SHP77 (cell line): ENCODE measurements around the gene FBLN2.

Experiments
- DNase-seq, 2 experiments: peaks; one replicate each; lab custom pipeline; 2025; lab: John Stamatoyannopoulos, UW

Gene FBLN2

DNA sequence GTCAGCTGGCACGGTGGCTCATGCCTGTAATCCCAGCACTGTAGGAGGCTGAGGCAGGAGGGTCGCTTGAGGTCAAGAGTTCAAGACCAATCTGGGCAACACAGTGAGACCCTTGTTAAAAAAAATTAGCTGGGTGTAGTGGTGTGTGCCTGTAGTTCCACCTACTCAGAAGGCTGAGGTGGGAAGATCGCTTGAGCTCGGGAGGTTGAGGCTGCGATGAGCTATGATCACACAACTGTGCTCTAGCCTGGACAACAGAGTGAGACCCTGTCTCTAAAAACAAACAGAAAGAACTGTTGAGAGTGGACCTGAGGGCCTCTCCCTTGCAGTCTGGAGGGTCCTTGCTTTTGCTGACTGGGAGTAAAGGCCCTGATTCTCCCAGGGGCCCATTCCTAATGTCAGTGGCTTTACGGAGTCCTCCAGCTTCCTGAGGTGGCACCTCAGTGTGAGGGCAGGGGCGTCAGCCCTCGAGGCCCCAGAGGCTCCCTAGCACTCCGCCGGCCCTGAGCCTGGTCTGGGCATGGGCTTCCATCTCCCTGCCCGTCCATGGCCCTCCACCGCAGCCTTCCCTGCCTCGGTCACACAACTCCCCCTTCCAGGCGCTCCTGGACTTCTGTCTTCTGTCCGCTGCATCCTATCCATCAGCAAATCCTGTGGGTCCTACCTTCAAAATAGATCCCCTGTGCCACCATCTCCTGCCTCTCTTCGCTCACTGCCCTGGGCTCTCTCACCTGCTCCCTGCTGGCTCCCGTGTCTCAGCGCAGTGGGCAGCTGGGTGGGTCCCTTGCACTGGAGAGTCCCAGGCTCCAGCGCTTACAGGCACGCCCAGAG lies 19.0 kb downstream of the FBLN2 start:
- DNase-seq: no peak

DNA sequence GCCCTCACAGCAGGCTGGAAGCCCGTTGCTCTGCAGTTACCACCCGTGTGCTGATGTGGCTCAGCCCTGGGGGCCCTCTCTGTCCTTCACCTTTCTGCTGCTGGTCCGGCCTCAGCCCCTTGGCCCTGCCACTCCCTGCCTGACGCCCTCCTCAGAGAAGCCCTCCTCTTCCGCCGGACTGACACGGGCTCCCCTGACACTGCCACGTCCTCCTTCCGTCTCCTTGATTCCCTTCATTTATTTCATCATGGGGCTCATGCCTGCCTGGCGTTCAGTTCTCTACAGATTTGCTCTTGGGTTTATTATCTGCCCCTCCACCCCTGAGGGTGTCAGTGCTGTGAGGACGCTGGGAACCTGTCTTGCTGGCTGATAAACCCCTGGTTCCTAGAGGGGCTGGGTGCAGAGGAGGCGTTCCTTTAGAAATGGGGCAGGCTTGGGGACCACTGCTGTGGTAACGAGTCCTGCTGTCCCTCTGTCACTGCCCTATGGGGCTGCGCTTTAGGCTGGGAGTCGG lies 19.6 kb downstream of the FBLN2 start:
- DNase-seq: no peak

DNA sequence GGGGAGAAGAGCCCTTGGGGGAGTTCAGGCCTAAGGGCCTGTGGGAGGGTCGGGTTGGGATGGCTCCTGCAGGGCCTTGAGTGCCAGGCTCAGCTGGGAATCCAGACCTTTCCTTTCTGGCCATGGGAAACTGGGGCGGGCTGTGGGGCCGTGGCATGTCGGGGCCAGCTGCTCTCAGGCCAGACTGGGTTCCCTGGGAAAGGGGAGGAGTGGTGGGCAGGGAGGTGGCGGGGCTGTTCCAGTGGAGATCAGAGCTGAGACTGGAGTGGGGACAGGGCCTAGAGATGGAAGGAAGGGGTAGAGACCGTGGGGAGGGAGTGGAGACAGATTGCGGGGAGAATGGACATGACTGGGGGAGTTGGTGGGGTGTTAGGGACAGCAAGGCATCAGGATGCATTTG lies 20.3 kb downstream of the FBLN2 start:
- no peak for DNase-seq

DNA sequence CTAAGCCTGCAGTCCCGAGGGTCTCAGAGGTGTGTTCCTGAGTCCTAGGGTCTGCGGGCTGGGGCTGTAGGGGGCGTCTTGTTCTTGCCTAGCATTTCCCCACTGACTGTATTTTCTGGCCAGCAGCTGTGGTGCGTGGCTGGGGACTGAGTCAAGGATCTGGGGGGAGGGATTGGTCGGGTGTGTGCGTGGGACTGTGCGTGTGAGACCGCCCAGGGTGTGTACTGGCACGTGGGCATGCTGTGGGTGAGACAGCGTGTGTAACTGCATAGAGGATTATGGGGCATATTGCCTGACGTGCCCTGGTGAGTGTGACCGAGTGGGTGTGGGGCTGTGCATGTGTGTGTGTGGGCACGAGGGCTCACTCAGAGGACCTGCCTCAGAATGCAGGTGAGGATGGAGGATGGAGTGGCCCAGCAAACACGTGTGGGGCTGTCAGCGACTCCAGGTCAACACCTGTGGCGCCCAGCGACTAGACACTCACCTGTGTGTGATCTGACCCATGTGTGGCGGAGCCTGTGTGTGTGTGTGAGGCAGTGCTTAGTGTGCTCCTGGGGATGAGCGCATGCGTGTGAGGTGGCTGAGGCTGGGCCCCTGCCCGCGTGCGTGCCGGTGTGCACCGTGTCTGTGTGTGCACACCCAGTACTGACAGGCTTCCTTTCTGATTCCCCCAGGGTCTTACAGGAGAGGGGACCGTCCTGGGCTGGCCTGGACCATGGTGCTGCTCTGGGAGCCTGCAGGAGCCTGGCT lies 20.9 kb downstream of the FBLN2 start:
- no peak for DNase-seq

DNA sequence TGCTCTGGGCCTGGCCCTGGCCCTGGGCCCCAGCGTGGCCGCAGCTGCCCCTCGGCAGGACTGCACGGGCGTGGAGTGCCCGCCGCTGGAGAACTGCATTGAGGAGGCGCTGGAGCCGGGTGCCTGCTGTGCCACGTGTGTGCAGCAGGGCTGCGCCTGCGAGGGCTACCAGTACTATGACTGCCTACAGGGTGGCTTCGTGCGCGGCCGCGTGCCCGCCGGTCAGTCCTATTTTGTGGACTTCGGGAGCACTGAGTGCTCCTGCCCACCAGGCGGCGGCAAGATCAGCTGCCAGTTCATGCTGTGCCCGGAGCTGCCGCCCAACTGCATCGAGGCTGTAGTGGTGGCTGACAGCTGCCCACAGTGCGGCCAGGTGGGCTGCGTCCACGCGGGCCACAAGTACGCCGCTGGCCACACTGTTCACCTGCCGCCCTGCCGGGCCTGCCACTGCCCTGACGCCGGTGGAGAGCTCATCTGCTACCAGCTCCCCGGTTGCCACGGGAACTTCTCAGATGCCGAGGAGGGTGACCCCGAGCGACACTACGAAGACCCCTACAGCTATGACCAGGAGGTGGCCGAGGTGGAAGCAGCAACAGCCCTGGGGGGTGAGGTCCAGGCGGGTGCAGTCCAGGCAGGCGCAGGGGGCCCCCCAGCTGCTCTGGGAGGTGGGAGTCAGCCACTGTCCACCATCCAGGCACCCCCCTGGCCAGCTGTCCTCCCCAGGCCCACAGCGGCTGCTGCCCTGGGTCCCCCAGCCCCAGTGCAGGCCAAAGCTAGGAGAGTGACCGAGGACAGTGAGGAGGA lies 21.7 kb downstream of the FBLN2 start:
- peak in 1 of 2 experiments; percentile 30 for DNase-seq

DNA sequence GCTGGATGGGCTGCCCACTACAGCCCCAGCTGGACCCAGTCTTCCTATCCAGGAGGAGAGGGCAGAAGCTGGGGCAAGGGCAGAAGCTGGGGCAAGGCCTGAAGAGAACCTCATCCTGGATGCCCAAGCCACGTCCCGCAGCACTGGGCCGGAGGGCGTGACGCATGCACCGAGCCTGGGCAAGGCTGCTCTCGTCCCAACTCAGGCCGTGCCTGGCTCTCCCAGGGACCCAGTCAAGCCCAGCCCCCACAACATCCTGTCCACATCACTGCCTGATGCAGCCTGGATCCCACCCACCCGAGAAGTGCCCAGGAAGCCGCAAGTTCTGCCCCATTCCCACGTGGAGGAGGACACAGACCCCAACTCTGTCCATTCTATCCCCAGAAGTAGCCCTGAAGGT lies 22.3 kb downstream of the FBLN2 start:
- DNase-seq: no peak

DNA sequence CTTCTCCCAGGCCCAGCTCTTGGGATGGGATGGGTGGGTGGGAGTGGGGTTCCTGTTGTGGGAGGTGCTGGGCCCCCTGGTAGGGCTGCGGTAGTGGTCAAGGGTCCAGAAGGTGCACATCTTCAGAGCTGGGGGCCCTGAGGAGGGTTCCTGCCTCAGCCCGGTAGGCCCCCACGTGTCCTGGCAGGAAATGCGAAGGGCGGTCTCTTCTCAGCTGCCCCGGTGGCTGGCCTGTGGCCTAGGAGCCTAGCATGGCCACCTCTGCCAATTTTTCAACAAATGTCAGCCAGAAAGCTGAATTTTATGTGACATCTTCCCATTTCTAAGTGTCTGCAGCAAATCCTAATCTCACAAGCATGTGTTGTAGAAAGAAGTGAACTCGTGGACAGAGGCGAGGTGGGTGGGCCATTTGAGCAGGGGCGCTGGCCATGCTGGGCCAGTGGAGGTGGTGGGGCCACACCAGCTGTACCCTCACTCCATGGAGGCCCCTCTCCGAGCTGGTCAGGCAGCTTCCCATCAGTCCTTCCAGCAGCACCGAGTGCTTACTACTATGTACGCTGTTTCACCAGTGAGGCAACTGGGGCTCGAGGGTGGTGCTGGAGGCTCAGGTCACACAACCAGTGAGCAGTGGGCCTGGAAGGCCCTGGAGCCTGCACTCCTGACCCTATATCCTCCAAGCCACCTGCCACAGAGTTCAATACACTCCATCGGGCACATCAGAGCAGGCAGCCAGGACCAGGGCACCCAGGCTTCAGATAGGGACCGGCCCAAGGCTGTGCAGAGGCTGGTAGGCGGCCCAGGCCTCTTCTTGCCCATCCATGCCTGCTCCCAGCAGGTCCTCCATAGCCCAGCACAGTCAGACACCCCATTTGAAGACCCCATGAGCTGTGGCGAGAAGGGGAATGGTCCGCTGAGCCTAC lies 23.2 kb downstream of the FBLN2 start:
- no peak for DNase-seq

DNA sequence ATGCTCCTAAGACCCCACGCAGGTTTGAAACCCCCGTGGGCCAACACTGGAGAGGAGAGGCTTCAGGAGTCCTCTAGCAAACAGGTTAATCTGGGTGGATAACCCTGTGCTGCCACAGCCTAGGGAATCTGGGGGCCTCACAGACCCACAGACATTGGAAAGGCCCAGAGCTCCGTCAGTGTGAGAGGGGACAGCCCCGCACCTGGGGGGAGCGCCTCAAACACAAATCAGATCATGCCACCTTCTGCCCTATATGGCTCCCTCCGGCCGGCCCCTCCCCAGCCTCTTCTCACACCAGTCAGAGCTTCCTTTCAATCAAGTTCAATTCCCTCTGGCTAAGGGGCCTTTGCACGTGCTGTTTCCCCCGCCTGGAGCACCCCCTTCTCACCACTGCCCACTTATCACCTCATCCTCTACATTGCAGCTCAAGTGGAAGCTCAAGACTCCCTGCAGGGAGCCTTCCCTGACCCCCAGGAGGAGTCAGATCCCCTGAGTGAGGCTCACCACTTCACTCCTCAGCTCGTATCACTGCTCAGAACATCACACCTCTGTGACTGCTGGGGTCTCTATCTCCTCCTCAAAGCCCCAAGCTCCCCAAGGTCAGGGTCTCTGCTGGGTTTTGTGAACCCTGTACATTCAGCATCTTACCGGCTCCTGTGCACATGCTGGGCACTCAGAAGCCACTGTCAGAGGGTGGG lies 24.1 kb downstream of the FBLN2 start:
- no peak for DNase-seq

DNA sequence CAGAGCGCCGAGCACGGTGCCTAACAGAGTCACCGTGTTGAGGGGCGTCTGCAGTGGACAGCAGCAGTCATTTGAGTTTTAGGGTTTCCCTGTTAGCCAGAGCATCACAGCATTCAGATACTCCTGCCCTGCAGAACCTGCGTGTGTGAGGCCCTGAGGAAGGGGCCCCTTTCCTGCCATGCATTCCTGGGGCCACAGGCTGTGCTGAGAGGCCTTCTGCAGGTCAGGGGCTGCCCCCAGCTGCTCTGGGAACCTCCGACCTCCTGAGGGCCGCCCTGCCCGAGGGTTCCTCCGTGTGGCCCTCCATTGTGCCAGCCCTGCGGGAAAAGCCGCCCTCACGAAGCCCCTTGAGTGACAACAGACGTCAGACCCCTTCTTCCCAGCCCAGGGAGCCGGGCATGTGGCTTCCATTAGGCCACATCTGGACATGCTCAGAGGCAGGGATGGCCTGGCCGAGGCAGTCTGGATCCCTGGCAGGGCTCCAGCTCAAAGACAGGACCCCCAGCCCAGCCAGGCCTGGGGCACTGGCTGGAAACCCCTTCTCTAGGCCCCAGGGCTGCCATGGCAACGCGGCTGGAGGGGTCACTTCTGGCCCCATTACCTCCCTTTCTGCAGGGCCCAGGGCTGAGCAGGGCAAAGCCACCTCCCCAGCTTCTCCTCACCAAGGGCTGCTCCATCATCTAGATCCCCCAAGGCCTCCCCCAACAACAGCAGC lies 25.3 kb downstream of the FBLN2 start:
- no peak for DNase-seq

DNA sequence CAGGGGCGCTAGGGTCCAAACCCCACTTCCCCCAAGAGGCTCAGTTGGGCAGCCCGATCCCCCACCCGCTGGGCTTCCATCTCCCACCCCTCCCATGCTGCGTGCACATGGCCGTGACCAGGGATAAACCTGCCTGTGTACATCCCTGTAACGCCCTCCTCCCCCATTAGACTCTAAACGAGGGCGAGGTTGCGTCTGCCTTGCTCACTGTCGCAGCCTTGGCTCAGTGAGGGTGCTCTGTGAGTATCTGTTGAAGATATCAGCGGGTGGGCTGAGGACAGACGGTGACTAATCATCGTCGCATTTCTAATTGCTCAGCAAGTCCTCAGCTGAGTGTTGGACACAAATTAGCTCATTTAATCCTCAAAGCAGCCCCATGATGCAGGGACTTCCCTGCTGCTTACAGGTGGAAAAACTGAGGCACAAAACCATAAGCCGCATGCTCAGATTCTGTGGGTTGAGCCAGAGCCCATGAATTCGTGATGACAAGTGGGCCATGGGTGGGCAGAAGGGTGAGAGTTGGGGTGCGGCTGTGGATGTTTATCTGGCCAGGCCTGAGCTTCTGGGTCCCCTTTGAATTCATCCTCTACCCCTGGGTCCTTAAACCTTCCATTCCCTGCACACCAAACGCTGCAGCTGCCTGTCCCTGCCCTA lies 26.0 kb downstream of the FBLN2 start:
- no peak for DNase-seq

DNA sequence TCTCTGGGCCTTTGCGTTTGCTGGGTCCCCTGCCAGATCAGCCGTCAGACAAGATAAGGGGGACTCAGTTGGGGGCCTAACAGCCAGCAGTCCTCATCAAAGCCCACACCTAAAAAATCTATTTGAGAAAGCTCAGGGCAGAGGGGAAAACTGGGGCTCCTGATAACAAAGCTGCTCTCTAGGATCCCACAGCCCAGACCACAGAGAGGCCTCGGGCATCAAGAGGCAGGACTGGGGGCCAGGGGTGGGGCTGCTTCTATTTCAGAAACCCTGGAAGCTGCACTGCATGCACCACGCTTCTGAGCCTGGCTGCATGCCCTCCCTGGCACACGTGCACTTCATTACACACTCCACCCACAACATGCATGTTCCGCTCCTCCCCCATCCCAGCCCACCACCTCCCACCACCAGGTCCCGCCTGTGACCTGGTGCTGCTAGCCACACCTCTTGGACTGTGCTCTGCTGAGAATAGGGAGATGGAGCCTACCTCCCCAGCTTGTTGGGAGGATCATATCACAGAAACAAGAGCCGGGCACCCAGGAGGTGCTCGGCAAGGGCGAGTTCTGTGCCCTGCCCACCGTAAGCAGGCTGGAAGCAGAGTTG lies 26.6 kb downstream of the FBLN2 start:
- no peak for DNase-seq

DNA sequence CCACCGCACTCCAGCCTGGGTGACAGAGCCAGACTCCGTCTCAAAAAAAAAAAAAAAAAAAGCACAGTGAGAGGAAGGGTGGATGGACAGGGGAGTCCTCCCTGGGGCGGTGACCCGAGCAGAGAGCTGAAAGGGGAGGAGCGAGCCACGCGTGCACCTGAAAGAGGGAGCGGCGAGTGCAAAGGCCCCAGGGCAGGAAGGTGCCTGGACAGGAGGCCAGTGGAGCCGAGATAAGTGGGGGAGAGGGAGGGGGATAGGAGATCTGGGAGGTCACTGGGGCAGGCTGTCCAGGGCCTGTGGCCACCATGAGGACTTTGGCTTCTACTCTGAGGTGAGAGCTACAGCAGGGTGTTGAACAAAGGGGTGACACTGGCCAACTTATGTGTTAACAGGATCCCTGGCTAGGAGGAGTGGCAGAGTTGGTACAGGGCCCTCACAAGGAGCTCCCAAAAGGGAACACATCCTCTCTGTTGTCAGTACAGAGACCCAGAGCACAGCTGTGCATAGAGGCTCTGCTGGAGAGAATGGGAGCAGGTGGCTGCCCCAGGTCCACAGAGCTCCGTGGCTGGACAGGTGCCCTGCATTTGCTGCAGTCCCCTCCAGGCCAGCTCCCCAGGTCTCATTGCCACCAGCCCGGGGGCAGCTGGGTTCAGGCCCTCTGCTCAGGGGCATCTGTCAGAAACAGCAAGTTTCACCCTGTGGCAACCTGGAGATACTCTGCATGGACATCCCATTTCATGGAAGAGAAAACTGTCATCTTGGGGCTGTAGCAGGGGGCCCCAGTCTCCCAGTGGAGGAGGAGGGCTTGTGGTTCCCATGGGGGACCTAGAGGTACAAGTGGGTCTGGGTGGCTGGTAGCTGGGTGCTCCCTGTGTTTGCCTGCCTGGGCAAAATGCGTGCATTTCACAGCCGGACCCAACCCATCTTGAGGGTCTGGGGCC lies 28.5 kb downstream of the FBLN2 start:
- no peak for DNase-seq

DNA sequence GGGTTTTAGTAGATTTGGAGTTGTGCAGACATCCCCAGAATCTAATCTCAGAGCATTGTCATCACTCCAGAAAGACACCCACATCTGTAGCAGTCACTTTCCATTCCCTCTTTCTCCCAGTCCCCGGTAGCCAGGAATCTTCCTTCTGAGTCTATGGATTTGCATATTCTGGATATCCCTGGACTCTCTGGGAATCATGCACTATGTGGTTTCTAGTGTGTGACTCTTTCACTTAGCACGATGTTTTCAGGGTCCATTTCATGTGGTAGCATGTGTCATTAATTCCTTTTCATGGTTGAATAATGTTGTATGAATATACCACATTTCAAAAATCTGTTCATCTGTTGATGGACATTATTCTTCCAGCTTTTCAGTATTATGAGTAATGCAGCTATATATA lies 29.3 kb downstream of the FBLN2 start:
- no peak for DNase-seq

DNA sequence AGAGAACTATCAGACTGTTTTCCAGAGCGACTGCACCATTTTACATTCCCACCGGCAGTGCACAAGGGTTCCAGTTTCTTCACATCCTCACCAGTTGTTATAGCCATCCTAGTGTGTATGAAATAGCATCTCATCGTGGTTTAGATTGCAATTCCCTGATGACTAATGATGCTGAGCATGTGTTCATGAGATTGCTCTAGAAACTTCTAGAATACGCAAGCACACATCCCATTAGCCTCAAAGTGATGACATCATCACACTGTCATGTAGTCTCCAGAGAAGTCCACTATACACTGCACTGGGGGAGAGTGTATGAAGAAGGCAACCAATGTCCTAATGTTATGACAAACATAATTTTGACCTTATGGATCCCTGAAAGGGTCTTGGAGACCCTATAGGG lies 30.1 kb downstream of the FBLN2 start:
- DNase-seq: no peak

DNA sequence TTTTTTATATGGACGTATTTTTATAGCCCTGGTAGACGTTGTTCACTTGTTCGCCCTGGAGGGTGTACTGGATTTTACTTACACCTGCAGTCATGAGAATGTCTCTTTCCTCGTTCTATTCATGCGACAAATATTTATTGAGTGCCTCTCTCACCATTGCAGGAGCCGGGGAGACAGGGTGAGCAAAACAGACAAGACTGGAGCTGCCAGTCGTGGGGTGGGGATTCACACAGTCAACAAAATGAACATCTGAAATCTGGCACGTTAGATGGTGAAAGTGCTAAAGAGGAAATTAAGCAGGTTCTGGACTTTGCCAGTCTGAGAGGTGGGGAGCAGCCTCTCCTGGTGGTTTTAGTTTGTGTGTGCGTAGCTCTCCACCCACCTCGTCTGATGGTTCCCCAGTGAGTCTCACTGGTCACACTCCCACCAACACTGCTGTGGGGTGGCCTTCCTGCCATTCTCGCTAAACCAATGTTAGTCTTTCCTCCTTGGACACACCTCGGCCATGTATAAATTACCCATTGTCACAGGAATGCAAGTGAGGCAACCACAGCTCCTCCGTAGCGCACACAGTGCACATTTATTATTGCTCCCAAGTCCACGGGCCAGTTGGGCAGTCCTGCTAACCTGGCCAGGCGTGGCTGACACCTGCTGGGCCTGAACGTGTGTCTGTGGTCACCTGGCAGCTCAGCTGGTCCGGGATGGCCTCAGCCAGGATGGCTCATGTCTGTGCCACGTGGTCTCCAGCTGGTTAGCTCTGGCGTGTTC lies 31.5 kb downstream of the FBLN2 start:
- DNase-seq: no peak

DNA sequence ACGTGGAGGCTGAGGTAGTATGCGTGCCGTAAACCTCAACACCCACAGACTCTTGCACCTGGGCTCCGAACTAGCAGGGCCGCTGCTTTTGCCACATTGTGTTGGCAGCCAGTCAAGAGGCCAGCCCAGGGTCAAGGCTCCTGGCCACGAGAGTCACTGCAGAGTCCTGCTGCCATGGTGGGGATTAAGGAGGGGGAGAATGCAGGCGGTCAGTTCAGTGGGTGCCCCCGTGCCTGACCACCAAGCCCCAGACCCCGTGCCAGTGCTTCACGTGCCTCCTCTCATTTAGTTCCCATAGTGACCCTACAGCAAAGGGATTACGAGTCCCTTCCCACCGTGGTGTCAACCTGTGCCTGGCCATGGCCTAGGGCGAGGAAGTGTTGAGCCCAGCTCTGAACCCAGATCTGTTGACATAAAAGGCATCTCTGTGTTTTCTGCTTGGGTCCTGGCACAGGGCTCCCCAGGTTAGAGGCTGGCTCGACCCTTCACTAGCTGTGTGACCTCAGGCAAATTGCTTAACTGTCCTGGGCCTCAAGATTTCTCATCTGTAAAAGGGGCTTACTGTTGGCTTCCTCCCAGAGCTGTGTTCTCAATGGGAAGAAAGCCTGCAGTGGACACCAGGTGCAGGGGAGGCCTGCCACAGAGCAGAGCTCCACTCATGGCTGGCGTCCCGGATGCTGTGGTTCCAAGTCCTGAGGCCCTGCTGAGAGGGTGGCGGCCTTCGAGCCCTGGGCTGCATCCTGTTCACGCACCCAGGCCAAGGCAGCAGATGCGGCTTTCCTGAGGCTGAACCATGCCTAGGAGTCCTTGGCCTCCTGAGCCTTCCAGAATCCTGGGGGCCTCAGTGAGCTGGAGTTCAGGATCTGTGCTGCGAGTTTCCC lies 32.8 kb downstream of the FBLN2 start:
- DNase-seq: no peak
